IPS-20b (cell line): ENCODE measurements around the gene HPGD.

ENCODE experiments used
- H3K27ac ChIP-seq: one replicate; pipeline ENCODE4 v1.5.1; 2013; ENCODE audit warnings: low read length
- H3K27me3 ChIP-seq: 2 replicates; pipeline ENCODE4 v1.6.1; 2013; ENCODE audit warnings: mild to moderate bottlenecking, low read length, inconsistent platforms; ENCODE audit not compliant: insufficient read depth
- H3K36me3 ChIP-seq: 2 replicates; pipeline ENCODE4 v1.6.1; 2013; ENCODE audit warnings: low read depth, mild to moderate bottlenecking, inconsistent platforms, low read length, moderate library complexity; ENCODE audit not compliant: insufficient read depth
- H3K4me1 ChIP-seq: 2 replicates; pipeline ENCODE4 v1.6.1; 2013; ENCODE audit warnings: mild to moderate bottlenecking, control low read depth, inconsistent platforms, low read length, moderate library complexity; ENCODE audit not compliant: insufficient read depth
- H3K4me3 ChIP-seq: 2 replicates; pipeline ENCODE4 v1.5.1; 2013; ENCODE audit warnings: mild to moderate bottlenecking, low read length, inconsistent platforms
- H3K9ac ChIP-seq: 2 replicates; pipeline ENCODE4 v1.6.1; 2013; ENCODE audit warnings: low read depth, mild to moderate bottlenecking, inconsistent platforms, low read length, moderate library complexity
- H3K9me3 ChIP-seq: 2 replicates; pipeline ENCODE4 v1.6.1; 2013; ENCODE audit warnings: mild to moderate bottlenecking, low read depth, low read length, inconsistent platforms; ENCODE audit not compliant: insufficient read depth

Gene HPGD

GRCh38 chr4:174545268-174545667, 23.0 kb upstream of the HPGD start:
- Histone ChIP-seq H3K9me3 (peaks cover 4% of the 10 kb centered on the region; the same call in 1 of the 2 replicates), H3K4me1 (peaks cover 3% of the 10 kb centered on the region; the same call in 1 of the 2 replicates), H3K4me3 (no peak overlapping the region), H3K27ac (no peak overlapping the region), H3K9ac (no peak overlapping the region), H3K36me3 (no peaks in the 10 kb centered on the region), H3K27me3 (no peaks in the 10 kb centered on the region)

GRCh38 chr4:174544496-174544895, 22.2 kb upstream of the HPGD start:
- H3K9me3 ChIP-seq = peaks cover 4% of the 10 kb centered on the region; the same call in 1 of the 2 replicates
- H3K4me1 ChIP-seq = no peaks in the 10 kb centered on the region
- H3K9ac ChIP-seq = no peak overlapping the region
- H3K36me3 ChIP-seq = no peaks in the 10 kb centered on the region
- H3K27me3 ChIP-seq = no peaks in the 10 kb centered on the region
- no peak overlapping the region for H3K27ac ChIP-seq
- H3K4me3 ChIP-seq = no peak overlapping the region

- Histone ChIP-seq H3K27ac (no peak overlapping the region), H3K36me3 (no peaks in the 10 kb centered on the region), H3K27me3 (no peaks in the 10 kb centered on the region), H3K9ac (no peak overlapping the region), H3K9me3 (no peaks in the 10 kb centered on the region), H3K4me1 (no peaks in the 10 kb centered on the region), H3K4me3 (no peak overlapping the region)
Observed at GRCh38 chr4:174540175-174540574, 17.9 kb upstream of the HPGD start.

- H3K27me3 ChIP-seq = no peaks in the 10 kb centered on the region
- no peak overlapping the region for H3K9ac ChIP-seq
- H3K4me3 ChIP-seq = no peak overlapping the region
- H3K4me1 ChIP-seq = no peaks in the 10 kb centered on the region
- H3K27ac ChIP-seq = no peak overlapping the region
- H3K36me3 ChIP-seq = no peaks in the 10 kb centered on the region
- no peaks in the 10 kb centered on the region for H3K9me3 ChIP-seq
Observed at GRCh38 chr4:174539571-174539970, 17.3 kb upstream of the HPGD start.

GRCh38 chr4:174538876-174539250, 16.6 kb upstream of the HPGD start:
- Histone ChIP-seq H3K36me3 (no peaks in the 10 kb centered on the region), H3K9me3 (no peaks in the 10 kb centered on the region), H3K27me3 (no peaks in the 10 kb centered on the region), H3K4me3 (no peak overlapping the region), H3K9ac (no peak overlapping the region), H3K27ac (no peak overlapping the region), H3K4me1 (no peaks in the 10 kb centered on the region)

GRCh38 chr4:174538123-174538875, 16.0 kb upstream of the HPGD start:
- Histone ChIP-seq H3K4me3 (no peak overlapping the region), H3K27ac (no peak overlapping the region), H3K27me3 (no peaks in the 10 kb centered on the region), H3K36me3 (no peaks in the 10 kb centered on the region), H3K9me3 (no peaks in the 10 kb centered on the region), H3K9ac (no peak overlapping the region), H3K4me1 (no peaks in the 10 kb centered on the region)

- Histone ChIP-seq H3K27me3 (no peaks in the 10 kb centered on the region), H3K36me3 (no peaks in the 10 kb centered on the region), H3K27ac (no peak overlapping the region), H3K9ac (no peak overlapping the region), H3K4me1 (no peaks in the 10 kb centered on the region), H3K9me3 (no peaks in the 10 kb centered on the region), H3K4me3 (no peak overlapping the region)
Observed at GRCh38 chr4:174537634-174538033, 15.3 kb upstream of the HPGD start.

- no peak overlapping the region for H3K4me3 ChIP-seq
- no peak overlapping the region for H3K9ac ChIP-seq
- H3K36me3 ChIP-seq = no peaks in the 10 kb centered on the region
- H3K27me3 ChIP-seq = no peaks in the 10 kb centered on the region
- H3K4me1 ChIP-seq = peaks cover 7% of the 10 kb centered on the region; the same call in 1 of the 2 replicates
- no peak overlapping the region for H3K27ac ChIP-seq
- H3K9me3 ChIP-seq = no peaks in the 10 kb centered on the region
Observed at GRCh38 chr4:174534461-174534860, 12.2 kb upstream of the HPGD start.

- Histone ChIP-seq H3K4me1 (peaks cover 9% of the 10 kb centered on the region), H3K27me3 (no peaks in the 10 kb centered on the region), H3K27ac (no peak overlapping the region), H3K9me3 (no peaks in the 10 kb centered on the region), H3K4me3 (no peak overlapping the region), H3K9ac (no peak overlapping the region), H3K36me3 (no peaks in the 10 kb centered on the region)
Observed at GRCh38 chr4:174532445-174532844, 10.2 kb upstream of the HPGD start.

- Histone ChIP-seq H3K9me3 (no peaks in the 10 kb centered on the region), H3K9ac (no peak overlapping the region), H3K36me3 (no peaks in the 10 kb centered on the region), H3K4me3 (no peak overlapping the region), H3K27ac (no peak overlapping the region), H3K4me1 (peaks cover 9% of the 10 kb centered on the region), H3K27me3 (no peaks in the 10 kb centered on the region)
Observed at GRCh38 chr4:174531486-174531885, 9.2 kb upstream of the HPGD start.

GRCh38 chr4:174528226-174528625, 5.9 kb upstream of the HPGD start:
- H3K9ac ChIP-seq = no peak overlapping the region
- H3K4me3 ChIP-seq = no peak overlapping the region
- peaks cover 11% of the 10 kb centered on the region for H3K27me3 ChIP-seq
- H3K36me3 ChIP-seq = no peaks in the 10 kb centered on the region
- no peaks in the 10 kb centered on the region for H3K9me3 ChIP-seq
- H3K27ac ChIP-seq = no peak overlapping the region
- peaks cover 15% of the 10 kb centered on the region for H3K4me1 ChIP-seq

- Histone ChIP-seq H3K9me3 (no peaks in the 10 kb centered on the region), H3K36me3 (no peaks in the 10 kb centered on the region), H3K4me3 (no peak overlapping the region), H3K27me3 (peaks cover 26% of the 10 kb centered on the region), H3K9ac (no peak overlapping the region), H3K27ac (no peak overlapping the region), H3K4me1 (peaks cover 15% of the 10 kb centered on the region)
Observed at GRCh38 chr4:174526731-174527130, 4.4 kb upstream of the HPGD start.
